HG02970 (cell line): Measurements from ENCODE around the gene FBXO31.

Experiments
- ATAC-seq: cut with Tn5 transposase; IDR thresholded peaks from one replicate; pipeline ENCODE4 v1.9.1; 2021; ENCODE audit warnings: mild to moderate bottlenecking, moderate library complexity, moderate number of reproducible peaks; ENCODE audit not compliant: unreplicated experiment, low FRiP score

Gene FBXO31, protein sequence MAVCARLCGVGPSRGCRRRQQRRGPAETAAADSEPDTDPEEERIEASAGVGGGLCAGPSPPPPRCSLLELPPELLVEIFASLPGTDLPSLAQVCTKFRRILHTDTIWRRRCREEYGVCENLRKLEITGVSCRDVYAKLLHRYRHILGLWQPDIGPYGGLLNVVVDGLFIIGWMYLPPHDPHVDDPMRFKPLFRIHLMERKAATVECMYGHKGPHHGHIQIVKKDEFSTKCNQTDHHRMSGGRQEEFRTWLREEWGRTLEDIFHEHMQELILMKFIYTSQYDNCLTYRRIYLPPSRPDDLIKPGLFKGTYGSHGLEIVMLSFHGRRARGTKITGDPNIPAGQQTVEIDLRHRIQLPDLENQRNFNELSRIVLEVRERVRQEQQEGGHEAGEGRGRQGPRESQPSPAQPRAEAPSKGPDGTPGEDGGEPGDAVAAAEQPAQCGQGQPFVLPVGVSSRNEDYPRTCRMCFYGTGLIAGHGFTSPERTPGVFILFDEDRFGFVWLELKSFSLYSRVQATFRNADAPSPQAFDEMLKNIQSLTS

DNA sequence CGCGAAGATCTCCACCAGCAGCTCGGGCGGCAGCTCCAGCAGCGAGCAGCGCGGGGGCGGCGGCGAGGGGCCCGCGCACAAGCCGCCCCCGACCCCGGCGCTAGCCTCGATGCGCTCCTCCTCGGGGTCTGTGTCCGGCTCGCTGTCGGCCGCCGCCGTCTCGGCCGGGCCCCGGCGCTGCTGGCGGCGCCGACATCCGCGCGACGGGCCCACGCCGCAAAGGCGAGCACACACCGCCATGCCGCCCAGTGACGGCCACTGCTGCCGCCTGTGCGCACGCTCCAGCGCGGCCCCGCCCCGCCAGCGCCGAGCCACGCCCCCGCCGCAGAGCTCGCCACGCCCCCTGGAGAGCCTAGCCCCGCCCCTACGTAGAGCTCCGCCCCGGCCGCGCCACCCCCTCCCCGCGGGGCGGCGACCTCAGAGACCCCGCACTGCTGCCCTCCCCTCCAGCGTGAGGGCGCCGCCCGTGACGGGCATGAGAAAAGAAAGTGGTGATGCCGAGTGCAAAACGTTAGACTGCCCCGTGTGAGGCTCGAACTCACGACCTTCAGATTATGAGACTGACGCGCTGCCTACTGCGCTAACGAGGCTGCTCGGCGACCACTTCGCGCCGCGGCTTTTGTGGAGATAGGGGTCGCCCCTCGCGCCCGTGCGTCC, at the start of gene FBXO31:
Gene FBXO31, minus strand, starts transcription at position 272 of the 657 bp plus-strand sequence. Its CDS starts 32 bp downstream, at position 240.
- ATAC-seq, result peak; percentile 45

DNA sequence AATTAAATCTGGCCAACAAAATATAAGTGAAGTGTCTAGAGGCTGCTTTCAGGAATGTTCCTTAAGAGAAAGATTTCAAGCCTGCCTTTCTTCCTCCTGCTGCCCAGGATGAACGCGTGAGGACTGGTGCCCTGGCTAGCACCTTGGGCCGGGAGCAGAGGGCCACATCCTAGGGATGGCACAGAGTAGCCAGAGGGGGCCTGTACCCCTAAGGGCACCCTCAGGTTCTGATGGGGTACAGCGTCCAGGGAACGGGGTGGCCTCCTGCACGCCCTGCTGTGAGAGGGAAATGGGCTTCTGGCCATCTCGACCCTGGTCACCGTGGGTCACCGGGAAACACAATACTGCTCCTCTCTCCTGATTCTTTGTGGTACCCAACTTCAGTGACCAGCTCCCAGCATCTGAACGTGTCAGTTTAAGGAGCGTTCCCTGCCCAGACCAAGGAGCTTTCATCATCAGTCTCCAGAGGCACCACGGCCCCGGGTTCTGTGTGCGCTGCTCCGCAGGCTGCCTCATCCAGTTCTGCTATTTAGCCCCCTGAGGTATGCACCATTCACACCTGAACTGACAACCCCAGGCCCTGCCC, 48.8 kb upstream of the FBXO31 start:
- no peak for ATAC-seq

- no peak for ATAC-seq
Measured at GRCh38 chr16:87431926-87432325, 48.4 kb upstream of the FBXO31 start.

DNA sequence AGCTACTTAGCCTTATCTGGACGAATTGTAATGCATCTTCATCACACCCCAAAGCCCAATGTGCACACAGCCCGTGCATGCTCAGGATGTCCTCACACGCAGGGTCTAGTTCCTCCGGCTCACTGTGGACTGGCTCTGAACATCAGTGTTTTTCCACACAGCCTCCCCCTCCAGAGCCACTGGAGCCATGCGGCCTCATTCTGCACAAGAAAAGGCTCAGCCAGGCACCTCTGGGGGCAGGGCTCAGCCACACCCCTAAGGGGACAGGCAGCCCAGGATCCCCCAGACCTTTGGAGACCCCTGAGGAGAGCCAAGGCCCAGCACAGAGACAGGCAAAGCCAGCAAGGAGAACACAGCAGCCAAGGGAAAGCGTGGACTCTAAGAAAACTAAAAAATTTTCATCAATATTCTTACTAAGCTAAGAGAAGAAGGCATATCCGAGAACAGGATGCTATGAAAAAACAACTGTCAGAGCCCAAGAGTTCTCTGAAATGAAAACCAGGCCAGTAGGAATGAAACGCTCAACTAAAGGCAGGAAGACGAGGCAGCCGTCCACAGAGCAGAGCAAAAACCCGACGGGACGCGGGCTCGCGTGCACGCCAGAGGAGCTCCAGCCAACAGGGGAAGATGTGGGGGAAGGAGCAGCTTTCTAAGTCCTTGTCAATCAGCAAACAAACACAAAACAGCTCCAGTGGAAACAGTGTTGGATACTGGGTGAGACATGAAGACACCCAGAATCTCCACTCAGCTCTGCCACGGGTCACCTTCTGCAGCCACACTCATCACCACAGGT, 43.0 kb upstream of the FBXO31 start:
- no peak for ATAC-seq

DNA sequence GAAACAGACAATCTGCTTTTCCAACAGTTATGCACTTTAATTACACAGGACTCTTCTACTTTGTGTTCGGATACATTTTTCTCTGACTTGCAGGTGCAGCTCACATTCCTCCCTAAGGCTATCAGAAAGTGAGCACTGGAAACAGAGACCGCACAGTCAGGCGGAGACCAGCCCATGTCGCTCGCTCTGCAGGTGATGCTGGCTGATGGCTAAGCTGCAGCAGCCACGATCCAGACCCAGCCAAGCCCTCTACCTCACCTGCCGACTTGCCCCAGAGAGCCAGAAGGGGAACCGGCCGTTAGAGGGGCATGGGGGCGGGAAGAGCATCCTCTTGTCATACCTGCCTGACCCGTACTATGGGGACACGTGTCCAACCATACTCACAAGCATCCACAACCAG, 42.4 kb upstream of the FBXO31 start:
- no peak for ATAC-seq

DNA sequence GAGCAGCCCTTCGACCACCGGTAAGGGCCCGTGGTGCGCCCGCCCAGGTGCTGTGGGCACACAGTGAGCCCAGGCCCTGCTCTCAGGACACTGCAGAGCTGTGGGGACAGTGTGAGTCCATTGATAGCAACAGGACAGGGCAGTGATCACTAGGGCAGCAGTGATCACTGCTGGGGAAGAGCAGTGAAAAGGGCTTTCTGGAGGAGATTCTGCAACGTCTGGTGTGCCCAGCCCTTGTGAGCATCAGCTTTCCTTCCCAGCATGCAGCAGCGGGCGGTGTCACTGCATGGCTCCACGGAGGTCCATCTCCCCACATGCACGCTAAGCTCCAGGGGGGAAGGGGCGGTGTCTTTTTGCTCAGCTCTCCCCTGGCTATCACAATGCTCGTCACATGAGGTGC, 40.7 kb upstream of the FBXO31 start:
- no peak for ATAC-seq

- ATAC-seq, result no peak
Measured at GRCh38 chr16:87423429-87423828, 39.9 kb upstream of the FBXO31 start.

GRCh38 chr16:87422106-87422505, 38.5 kb upstream of the FBXO31 start:
- no peak for ATAC-seq

DNA sequence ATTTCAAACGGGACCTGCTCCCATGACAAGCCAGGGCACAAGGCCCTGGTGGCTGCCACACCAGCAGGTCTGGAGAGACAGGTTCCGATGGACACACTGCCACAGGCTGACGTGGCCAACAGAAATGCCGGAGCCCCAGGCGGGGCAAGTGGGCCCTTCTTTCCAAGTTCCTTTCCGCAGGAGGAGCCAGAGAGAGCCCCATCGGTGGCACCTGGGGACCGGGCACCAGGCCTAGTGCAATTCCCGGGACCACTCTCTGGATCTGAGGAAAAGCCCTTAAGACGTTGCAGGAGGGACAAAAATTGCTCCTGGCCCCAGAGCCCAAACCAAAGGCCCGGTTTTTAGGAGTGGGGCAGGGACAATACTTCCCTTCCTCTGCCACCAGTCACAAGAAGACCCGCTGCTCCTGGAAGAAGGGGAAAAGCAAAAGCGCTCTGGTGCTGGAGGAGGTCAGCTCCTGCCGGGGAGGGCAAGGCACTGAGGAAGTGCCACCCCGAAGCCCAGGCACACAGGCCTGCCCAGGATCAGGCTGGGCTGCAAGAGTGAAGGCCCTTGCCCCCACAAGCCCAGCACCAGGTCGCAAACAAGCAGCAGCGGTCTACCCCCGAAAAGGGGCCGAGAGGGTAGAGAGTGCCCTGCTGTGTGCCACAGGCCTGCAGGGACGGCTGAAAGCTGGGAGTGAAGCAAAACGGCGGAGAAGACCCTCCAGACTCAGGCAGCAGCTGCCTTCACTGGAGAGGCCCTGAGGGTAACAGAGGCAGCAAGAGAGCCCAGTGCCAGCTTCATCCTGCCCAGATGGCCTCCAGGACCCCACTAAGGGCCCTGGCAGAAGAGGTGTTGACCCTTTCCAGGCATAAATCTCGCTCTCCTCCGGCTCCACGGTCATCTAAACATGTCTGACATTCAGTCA, 37.7 kb upstream of the FBXO31 start:
- ATAC-seq, result no peak

DNA sequence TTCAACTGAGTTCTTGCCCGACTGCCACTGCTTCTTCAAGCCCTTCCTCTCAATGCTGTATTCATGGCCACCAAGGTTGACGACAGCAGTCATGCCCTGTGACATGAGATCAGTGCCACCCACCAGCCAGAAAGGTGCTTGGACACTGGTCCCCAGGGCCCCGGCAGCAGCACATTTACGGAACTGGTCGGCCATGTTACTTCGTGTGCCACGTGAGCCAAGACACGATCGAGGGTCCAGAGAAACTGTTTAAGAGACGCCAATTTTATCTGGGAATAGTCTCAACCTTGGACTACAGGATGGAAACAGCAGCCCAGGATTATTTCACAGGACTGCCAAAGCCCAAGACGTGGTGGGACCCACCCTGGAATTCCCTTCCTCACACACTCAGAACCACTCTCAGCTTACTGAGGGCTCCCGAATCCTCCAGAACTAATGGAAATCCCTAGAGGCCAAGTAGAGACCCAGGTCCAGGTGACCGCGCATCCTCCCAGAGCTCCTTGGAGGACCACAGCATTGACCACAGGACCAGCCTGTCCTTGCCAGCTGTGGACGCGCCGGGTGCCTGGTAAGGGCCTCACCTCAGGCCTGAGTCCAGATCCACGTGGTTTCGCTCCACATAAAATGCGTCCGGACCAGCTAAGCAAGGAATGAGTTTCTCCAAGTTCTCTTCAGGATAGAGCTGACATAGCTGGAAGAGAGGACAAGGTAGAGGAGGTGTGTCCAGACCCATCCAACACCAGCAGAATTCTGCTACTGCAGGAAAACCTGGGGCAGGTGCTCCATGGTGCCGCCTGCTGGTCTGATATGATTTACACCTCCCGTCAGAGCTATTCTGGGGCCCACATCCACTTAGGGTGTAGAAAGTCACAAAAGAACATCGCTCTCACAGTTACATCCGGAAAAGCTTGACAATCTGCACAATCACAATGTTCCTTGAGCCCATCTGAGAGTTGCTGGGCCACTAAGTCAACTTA, 36.7 kb upstream of the FBXO31 start:
- ATAC-seq, result no peak

GRCh38 chr16:87418644-87419043, 35.1 kb upstream of the FBXO31 start:
- ATAC-seq, result no peak

- ATAC-seq, result no peak
Measured at GRCh38 chr16:87418216-87418615, 34.6 kb upstream of the FBXO31 start.

DNA sequence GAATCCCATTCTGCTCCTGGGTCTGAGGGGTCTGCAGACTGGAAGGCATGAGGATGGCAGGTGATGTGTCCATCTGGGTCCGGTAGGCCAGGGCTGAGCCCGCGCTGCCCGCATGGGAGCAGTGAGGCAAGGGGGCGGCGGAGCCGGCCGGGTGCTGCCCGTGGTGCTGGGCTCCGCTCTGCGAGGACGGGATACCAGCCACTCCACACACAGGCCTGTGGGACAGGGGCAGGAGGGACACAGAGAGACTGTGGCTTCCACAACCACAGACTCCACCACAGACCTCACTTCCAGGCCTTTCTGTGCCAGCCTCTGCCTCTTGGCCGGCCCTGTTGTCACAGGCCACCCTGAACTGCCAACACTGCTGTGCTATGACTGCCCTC, 33.9 kb upstream of the FBXO31 start:
- no peak for ATAC-seq

DNA sequence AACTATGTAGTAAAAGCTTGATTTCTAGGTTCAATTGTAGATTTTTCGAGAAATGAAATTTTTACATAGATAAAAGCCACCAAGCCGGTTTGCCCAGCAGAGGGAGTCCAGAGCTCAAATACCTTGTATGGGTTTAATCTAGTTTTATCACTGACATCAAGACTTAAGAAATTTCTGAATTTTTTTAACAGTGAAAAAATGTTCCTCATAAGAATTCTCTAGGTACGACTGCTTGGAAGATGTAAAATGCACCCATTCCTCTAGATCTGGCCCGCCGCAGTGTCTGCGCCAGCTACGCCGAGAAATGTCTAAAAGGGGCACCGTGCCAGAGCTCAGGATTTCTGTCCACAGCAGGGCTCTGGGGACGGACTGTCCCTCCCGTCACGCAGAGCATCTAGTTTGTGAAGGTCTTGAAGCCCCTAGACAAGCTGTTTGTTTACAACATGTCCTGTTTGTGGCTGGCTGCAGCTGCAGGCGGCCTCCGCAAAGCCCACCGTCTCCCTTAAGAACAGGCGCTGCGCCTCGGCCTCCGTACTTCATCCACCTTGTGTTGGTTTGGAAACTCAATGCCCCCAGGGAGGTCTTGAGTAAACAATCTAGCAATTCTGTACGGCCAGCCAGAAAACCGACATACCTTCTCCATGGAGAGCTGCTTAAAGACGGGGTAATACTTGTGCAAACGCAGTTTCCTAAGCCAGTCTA, 33.4 kb upstream of the FBXO31 start:
- ATAC-seq, result no peak

DNA sequence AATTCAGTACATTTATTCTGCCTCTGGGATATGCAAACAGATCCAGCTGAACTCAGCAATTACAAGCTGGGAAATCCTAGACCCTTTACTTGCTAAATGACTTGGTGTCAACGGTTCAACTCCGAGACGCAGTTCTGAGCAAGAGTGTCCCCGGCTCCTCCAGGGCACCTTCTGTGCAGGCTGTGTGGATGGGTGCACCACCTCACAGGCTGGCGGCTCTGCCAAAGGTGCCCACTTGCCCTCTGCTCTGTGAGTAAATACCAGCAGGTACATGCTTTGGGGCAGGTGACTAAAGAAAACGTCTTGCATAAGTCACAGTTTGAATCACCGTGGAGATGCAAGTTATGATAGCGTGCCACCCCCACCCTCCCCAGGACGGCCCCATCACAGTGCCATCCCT, 31.9 kb upstream of the FBXO31 start:
- ATAC-seq, result no peak

DNA sequence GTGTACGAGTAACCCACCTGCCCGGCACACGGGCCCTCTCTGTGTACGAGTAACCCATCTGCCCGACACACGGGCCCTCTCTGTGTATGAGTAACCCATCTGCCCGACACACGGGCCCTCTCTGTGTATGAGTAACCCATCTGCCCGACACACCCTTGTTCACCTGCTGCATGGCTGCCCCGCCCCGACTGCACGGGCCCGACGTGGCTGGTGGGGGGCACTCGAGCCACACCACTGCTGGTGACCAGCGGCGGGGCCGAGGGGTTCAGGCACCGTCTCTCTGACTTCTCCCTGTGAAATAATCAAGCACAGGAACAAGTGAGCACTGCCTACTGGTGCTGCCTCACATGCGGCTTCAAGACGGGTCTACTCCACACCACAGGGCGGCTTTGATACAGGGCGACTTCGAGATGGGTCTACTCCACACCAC, 30.7 kb upstream of the FBXO31 start:
- no peak for ATAC-seq

DNA sequence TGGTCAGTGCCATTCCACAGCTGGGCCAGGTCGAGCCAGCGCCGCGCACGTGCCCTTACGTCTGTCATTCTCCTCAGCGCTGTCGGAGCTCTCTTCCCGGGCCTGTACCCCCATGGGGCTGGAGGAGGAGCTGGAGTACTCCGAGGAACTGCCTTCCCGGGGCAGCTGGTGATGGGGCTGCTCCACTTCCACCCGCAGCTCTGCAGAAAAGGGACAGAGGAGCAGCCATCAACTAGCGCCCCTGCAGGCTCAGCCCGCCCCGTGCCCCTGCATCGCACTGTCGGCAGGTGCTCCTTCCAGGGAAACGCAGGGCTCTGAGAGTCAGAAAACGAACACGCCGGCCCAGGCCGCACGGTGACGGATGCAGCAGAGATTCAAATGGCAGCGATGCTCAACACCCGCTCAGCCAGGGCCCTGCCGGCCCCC, 29.4 kb upstream of the FBXO31 start:
- no peak for ATAC-seq
